GM12874 (cell line): ENCODE measurements around the gene FGD6.

ENCODE experiments used
- TF ChIP-seq, protein P1 (sequence below): IDR thresholded peaks from 2 replicates; pipeline ENCODE4 v1.5.1; 2011; ENCODE audit warnings: low read depth, mild to moderate bottlenecking, control low read depth, low read length, moderate library complexity; ENCODE audit not compliant: insufficient read depth

FGD6 gene

DNA sequence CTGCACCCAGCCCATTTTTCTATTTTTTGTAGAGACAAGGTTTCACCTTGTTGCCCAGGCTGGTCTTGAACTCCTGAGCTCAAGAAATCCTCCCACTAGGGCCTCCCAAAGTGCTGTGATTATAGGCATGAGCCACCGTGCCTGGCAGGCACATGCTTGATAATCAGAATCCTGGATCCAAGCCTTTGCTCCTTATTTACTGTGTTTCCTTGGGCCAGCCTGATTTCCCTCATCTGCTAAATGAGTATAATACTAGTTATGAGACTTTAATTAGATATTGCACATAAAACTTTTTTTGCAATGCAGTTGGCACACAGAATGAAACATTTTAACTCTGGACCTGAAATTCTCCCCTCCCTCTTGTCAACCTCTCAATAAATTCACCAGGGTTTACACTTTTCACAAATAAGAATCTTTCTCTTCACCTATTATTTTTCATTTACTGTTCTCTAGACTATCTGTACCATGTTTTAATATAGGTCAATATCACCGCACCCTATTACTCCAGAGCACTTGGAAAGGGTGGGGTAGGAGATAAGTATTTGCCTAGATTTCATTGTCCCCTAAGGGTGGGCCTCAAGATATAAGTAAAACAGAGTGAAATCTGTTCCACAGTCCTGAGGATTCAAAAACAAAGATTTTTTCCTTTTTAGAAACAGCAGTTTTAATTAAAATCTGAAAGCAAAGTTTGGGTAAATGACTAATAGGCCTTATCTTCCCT, 74.7 kb downstream of the FGD6 start:
- TF ChIP-seq, protein P1, sequence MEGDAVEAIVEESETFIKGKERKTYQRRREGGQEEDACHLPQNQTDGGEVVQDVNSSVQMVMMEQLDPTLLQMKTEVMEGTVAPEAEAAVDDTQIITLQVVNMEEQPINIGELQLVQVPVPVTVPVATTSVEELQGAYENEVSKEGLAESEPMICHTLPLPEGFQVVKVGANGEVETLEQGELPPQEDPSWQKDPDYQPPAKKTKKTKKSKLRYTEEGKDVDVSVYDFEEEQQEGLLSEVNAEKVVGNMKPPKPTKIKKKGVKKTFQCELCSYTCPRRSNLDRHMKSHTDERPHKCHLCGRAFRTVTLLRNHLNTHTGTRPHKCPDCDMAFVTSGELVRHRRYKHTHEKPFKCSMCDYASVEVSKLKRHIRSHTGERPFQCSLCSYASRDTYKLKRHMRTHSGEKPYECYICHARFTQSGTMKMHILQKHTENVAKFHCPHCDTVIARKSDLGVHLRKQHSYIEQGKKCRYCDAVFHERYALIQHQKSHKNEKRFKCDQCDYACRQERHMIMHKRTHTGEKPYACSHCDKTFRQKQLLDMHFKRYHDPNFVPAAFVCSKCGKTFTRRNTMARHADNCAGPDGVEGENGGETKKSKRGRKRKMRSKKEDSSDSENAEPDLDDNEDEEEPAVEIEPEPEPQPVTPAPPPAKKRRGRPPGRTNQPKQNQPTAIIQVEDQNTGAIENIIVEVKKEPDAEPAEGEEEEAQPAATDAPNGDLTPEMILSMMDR, result no peak

DNA sequence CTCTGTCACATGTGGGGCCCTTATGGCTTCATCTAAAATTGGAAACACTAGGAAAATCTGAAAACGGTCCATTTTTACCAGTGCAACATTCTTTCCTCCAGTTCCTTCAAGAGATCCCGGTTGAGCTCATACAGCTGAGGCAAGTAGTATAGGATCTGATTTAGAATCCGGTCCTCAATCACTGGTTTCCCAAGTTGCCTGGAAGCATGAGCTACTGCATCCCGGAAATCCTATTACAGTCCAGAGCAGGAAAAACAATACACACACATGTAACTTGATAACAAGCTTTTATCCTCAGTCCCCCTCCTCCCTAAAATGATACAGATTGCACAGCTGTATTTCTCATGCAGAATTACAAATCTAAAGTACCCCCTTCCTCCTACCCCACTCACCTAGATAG, 76.0 kb downstream of the FGD6 start:
- TF ChIP-seq, protein P1, result no peak

DNA sequence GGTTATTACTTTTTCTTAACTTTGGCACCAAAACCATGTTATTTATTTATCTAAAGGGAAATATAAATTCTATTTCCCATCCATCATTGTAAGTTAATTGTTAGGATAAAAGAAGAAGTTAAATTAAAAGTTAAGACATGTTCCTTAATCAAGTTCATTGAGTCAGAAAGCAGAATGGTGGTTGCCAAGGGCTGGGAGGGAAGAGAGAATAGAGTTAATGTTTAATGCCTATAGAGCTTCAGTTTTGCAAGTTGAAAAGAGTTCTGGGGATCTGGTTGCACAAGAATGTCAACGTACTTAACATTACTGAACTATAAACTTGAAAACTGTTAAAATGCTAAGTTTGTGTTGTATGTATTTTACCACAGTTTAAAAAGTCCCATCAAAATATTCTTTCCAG, 80.7 kb downstream of the FGD6 start:
- TF ChIP-seq, protein P1, result no peak

DNA sequence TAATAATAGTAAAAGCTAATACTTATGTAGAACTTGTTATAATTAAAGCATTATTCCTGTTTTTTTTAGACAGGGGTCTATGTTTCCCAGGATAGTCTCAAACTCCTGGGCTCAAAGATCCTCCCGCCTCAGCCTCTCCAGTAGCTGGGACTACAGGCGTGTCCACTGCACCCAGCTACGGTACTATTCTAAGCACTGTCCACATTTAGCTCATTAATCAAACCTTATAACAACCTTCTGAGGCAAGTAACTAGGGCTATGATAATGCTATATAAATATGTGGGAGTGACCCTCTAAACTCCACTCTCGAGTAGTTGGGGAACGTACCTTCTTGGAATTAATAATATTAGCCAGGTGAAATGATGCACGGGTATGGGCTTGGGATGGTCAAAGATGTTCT, 83.2 kb downstream of the FGD6 start:
- TF ChIP-seq, protein P1, result no peak

DNA sequence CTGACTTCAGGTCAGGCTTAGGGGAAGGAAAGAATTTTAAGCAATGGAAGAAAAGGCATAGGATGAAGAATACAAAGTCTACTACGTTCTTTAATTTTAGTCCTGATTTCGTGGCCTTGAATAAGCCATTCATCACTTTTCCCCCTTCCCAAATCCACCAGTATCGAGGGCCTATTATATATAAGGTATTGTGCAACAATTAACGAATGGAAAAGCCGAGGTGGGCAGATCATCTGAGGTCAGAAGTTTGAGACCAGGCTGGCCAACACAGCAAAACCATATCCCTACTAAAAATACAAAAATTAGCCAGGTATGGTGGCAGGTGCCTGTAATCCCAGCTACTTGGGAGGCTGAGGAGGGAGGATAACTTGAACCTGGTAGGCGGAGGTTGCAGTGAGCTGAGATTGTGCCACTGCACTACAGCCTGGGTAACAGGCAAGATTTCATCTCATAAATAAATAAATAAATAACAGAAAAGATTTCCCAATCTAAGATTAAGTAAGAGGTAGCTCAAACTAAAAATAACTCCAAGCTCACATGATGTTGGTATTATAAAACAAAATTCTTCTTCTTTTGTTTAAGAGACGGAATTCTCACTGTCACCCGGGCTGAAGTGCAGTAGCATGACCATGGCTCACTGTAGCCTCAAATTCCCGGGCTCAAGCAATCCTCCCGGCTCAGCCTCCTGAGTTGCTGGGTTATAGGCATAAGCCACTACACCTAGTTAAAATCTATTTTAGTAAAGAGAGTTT, 85.5 kb downstream of the FGD6 start:
- TF ChIP-seq, protein P1, result no peak

DNA sequence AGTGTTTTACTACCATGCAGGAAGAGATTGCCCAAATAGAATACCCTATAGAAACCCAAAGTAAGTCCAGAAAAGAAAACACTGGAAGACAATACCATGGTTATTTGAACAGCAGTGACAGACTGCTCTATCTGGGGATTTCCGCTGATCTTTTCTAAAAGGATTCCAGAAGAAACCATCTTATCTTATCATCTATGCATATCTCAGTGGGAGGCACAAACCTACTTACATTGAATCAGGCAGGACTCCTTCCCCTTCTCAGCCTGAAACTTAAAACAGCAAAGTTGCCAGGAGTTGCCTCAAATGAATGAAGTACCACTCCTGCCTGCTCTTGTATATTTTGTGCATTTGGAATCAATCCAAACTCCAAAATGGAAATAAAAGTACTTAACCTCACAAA, 87.2 kb downstream of the FGD6 start:
- TF ChIP-seq, protein P1, result no peak

DNA sequence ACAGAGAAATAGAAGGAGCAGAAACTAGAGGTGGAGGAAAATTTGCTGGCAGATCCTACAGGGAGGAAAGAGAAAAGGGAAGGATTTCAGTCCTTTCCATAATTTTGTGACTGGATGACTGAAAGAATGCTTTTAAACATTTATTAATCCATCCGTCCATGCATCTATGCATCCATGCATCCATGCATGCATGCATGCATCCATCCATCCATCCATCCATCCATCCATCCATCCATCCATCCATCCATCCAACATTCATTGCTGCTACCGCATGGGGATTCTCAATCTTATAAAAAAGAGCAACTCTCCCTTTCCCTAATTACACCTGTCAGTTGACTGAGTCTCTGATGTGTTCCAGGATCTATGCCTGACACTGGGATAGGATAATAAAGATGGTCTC, 88.2 kb downstream of the FGD6 start:
- TF ChIP-seq, protein P1, result no peak
